NCI-H187 (cell line): ENCODE results near the gene PITPNM3.

Source experiments
- DNase-seq, 2 experiments: peaks; one replicate each; lab custom pipeline; 2025; lab: John Stamatoyannopoulos, UW

Gene PITPNM3

DNA sequence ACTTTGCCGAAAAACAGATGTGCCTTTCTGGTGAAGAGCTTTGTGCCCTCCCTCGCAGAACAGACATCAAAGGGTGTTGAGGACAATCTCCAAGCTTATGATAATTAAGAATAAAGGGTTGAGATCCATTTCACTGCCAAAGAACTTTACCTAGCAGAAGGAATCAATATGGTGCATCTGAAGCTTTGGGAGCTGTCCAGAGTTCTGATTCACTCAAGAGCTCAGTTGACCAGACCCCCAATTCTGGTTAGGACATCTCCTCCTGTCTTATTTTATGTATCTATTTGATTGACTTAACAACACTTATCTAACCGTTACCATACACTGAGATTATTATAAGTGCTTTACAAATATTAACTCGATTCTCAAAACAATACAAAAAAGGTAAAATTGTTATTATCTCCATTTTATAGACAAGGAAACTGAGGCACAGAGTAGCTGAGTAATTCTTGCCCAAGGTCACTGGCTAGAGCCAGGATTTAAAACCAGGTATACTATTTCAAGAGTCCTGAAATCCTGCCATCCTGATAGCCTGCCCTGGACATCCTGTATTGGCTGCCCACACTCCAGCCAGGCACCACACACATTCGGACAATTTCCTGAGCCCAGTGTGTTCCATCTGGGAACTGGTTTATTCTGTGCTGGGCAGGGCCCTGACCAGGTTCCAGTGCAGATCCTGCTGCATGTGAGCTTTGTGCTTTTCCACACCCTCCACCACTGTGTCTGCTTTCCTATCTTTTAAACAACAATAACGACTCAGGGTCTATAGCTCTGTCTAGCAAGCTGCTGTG lies 29.8 kb downstream of the PITPNM3 start:
- DNase-seq: no peak

DNA sequence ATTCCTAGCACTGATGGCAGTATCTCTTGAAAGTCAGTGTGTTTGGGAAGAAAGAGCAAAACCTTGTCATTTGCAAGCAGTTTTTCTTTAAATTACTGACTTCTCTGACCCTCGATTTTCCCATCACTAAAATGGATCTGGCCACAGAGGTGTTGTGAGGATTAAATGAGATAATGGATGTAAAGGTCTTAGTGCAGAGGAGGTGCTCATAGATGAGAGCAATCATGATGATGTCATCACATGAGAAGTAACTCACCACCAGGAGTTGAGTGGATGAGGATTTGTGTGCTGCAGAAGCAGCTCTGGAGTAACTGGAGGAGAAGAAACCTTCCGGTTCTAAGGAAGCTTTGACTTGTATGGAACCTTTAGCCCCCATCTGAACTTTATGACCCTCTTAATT lies 30.6 kb downstream of the PITPNM3 start:
- DNase-seq: no peak

DNA sequence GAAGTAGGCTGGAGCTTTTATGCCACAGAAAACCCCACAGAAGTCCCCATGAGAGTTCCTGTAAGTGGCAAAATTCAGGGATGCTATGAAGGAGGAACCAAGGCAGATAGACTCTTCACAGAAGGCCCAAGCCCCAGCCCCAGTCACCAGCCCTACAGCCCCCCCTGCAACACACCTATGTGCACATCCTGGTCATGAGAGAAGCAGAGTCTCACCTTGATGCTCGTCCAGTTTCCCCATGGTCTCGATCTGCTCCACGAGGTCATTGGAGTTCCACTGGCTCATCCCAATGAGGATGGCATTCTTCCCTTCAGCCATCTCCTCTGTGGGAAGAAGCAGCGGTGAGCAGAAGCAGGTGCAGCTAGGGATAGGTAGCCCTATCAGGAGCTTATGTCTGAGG lies 31.2 kb downstream of the PITPNM3 start:
- no peak for DNase-seq

DNA sequence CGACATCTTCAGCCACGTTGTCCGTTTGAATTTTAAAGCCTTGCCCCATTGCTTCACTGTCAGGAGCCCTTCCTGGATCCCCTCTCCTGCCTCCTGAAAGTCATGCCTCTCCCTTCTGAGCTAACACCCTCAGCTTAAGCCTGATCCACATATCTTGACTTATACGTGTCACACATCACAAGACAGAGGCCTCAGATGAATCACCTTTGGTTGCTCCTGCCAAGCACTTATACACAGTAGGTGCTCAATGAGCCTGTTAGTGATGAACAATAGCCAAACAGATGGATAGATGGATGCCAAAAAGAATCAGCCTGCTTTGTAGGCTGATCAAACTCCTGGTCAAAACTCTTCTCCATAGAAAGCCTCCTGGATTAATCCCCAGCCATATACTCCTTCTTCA lies 31.8 kb downstream of the PITPNM3 start:
- no peak for DNase-seq

DNA sequence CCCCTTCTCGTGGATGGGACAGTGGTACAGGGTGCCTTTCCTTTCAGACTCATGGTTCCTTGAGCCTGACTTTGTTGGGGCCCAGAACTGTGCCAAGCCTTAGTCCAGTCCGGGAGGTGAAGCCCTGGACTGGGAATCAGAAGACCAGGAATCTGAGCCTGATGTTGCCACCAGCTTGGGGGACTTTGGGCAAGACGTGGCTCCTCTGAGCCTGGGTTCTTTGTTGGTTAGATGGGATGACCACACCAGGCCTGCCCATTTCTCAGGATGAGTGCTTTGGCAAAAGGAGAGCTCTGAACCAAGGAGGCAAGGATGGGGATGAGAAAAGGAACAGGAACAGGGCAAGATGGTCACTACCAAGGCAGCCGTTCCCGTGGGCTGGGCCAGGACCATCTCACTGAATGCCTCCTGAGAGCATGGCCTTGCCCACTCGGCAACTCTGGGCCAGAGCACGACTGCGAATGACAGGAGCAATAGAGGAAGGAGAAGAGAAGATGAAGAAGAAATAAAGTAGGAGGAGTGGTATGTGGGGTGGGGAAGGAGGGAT lies 32.5 kb downstream of the PITPNM3 start:
- DNase-seq: no peak

DNA sequence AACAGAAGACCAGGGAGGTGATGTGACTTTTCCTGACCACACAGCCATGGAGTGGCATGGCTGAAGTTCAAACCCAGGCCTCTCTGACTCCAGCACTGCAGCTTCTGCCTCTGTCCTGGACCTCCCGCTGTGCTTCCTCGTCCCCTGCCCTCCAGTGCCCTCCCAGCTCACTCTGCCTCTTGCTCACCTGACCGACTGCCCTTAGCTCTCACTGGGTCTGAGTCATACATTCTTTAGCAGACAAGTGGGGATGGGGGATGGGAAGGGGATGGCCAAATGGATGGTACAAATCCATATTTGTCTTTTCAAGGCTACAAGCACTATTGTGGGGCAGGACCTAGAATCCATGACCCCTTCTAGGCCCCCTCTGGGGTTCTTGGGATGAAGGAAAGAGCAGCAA lies 33.0 kb downstream of the PITPNM3 start:
- DNase-seq: no peak

DNA sequence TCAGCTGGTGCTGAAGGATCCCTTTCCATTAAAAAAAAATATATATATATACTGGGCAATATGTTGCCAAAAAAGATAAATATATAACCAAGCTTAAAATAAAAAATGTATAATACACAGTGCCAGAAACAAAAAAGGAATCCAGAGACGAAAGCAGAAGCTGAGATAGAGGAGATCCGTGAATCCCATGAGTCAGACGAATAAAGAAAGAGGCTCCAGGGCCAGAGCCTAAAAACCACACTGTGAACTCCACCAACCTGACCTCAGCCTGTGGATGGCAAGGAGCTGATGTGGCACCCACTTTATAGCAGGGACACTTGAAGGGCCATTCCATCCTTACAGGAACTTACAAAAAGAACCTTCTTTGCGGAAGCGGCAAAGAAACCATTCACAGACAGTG lies 34.8 kb downstream of the PITPNM3 start:
- no peak for DNase-seq

DNA sequence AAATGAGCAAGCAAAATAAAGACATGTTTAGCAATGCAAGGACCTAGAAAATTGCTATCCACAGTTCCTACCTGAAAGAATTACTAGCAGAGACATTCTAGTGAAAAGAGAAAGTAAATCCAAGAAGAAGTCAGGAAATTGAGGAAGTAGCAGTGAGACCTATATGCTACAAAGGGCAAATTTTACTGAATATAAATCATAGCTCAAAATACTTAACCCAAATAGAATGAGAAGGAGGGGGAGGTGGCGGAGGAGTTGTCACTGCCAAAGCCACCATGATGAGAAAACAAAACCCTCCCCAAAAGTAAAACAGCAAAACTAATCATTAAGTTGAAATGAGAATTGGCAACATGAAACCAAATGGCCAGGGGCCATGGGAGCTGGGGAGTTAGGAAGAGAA lies 39.3 kb downstream of the PITPNM3 start:
- DNase-seq: no peak

DNA sequence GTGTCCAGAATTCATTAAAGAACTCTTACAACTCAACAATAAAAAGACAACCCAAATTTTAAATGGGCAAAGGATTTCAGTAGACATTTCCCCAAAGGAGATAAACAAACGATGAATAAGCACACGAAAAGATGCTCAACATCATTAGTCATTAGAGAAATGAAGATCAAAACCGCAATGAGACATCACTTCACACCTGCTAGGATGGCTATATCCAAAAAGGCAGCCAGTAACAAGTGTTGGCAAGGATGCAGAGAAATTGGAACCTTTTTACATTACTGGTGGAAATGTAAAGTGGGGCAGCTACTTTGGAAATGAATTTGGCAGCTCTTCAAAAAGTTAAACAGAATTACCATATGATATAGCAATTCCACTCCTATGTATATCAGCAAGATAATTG lies 42.0 kb downstream of the PITPNM3 start:
- no peak for DNase-seq

DNA sequence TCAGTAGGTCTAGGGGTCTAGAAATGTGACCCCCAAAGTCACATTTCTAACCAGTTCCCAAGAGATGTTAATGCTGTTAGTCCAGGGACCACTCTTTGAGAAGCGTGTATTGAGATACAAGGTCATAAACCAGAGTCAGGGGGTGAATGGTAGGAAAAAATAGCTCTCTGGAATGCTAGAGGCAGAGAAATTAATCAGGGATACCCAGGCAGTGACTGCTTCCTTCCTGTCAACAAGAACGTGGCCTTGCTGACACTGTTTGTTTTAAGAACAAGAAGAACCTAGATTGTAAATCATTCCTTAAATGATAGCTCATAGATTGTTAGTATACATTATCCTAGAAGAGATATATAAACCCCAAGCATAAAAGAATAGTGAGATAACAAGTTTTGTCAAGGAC lies 43.8 kb downstream of the PITPNM3 start:
- DNase-seq: no peak

DNA sequence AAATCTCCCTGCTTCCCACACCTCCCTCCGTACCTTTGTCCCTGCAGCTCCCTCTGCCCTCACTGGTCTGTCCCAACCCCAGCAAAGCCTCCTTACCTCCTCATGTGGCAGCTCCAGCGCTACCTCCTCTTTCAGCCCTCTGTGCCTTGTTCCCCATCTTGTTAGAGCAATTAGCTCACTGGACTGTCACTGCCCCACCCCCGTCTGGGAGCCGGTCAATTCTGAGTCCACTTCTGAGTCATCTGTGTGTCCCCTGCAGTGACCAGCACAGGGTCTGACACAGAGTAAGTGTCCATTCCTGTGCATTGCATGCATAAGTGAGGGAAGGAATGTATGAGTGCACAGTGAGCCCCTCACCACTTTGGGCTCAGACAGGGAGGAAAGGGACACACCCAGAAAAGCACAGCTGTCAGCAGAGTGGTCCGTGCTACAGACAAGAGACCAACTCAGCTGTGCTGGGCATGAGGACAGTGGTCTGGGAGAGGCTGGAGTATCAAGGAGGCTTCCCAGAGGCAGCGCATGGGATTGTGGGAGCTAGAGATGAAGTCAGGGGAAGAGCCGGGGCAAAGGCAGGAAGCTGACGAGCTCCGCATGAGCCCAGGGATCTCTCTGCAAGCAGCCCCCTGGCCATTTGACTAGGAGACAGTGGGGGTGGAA lies 45.9 kb downstream of the PITPNM3 start:
- no peak for DNase-seq

DNA sequence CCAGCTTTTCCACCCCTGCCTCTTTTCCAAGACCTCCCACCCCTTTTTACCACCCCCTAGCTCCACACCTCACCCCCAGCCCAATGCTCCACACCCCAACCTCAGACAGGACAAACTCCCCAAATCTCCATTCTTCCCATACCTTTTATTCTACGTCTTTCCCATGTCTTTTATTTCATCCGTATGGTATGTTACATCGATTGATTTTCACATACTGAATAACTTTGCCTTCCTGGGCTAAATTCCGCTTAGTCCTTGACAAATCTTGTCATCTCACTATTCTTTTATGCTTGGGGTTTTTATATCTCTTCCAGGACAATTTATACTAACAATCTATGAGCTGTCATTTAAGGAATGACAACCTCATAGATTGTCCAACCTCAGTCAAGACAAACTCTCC lies 46.4 kb downstream of the PITPNM3 start:
- no peak for DNase-seq

DNA sequence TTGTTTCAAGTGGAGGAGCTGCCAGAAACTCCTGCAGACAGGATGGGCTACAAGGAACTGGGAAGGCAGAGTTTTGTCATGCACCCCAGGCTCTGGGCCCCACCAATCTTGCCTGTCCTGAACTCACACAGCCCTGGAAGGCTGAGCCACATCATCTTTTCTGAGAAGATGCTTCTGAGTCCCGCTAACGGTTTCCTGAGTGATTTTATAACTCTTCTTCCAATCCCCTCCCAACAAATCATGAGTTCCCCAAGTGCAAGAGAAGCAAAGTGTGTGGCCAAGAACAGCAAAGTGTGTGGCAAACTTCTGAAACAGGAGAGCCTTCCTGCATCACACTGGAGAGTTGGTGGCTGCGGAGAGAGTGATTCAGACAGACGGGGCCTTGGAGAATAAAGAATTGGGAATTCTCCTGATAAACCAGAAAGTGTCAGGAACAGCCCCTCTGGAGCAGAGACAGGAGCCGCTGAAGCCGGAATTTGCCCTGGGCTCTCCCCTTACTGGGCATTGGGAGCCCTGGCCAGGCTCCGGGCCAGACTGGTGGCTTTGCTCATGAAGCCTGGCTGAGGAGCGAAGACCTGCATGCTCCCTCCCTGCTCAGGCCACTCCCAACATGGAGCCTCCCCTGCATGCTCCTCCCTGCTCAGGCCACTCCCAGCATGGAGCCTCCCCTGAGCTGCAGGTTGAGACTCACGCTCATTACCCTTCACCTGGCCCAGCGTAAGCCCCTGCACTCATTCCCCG lies 47.2 kb downstream of the PITPNM3 start:
- no peak for DNase-seq

DNA sequence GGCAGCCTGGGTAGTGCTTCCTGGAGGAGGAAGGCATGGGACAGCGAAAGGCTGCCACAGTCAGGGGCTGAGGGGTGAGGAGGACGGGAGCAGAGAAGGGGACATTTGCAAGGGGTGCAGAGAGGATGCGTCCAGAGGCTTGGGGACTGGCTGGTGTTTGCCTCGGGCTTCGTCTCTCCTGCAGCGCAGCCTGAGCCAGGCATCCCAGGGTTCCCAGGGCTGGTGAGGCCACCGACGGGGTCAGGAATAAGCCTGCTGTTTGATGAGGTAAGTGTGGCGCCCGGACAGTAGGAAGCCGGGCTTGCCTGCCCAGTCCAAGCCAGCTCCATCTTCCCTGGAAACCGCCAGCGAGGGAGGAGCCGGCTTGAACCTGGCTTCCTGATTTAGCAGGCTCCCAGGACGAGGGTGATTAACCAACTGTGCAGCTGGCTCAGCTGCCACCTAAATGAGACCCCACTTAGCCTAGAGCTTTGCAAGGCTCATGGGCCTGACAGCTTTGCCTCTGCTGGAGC lies 47.8 kb downstream of the PITPNM3 start:
- no peak for DNase-seq

DNA sequence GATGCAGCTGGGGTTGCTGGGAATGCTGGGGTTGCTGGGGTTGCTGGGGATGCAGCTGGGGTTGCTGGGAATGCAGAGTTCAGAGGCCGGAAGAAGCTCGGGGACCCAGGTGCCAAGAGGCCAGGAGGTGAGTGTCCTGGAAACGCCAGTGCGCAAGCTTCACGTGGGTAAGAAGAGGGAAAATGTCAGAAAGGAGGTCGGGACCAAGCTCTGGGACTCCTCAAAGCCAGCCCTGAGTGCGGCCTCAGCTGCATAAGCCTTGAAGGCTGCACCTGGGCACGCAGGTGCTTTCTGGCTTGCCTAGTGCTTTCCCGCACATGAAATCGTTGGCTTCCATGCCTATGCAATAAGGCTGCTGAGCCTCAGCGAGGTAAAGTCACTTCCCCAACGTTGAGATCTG lies 48.3 kb downstream of the PITPNM3 start:
- DNase-seq: no peak

DNA sequence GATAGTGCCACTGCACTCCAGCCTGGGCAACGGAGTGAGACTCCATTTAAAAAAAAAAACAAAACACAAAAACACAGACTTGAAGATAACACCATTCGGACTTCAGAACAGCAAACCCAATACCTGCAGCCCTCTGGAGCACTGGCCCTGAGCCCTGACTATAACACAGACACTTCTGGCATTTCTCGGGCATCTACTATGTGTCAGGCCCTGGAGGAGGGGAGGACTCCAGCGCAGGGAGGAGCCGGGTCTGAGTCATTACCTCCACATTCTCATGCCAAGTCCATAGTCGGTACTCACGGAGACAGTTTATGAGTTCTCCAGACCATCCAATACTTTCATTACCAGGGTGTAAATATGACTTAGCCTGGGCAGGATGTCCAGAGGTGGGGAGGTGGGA lies 48.8 kb downstream of the PITPNM3 start:
- DNase-seq: no peak

DNA sequence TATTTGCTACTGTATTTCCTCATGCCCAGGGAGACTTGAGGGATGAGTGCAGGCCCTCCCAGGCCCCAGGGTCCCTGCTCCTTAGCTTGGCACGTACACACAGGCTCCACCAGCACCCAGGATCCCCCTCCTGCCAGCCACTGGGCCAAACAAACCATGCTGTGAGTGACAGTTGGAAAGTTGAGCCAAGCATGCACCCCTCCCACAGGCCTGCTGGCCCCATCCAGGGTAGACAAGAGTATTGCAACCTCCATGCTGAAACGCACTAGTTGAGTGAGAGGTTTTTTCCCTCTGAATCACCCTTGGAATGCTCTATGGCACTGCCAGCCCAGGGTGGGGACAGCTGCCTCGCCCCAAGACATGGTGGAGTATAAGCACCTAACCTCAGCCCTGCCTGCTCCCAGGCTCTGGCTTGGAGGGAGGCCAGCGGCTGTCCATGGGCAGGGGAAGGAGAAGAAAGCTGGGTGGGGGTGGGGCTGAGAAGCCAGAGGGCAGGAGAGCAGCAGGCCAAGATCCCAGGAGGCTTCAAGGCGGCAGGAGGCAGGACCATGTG lies 49.6 kb downstream of the PITPNM3 start:
- no peak for DNase-seq

DNA sequence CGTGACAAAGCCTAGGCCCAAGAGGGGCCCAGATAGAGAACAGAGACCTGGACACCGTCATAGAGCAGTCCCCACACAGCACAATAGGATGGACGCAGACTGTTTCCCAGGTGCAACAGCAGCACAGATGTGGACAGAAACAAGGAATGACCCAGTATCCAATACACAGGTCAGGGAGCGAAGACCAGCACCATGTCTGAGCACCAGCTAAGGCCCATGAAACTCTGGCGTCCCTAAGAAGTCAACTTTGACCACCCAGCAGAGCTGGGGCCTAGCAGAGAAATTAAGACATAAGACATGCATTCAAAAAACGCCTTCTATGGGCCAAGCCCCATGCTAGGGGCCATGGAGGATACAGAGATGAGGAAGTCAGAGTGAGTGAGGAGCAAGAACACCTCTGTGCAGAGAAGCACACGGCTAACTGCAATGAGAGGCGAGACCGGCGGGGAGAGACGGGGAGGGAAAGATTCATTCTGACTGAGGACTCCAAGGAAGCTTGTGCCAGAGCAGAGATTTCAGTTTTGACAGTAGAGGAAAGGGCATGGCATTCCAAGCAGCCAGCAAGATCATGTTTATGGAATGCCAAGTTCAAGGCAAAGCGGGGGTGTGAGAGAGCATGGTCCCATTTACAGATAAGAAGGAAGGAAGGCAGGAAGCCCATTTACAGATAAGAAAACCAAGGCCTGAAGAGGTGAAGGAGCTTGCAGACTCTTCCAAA lies 50.8 kb downstream of the PITPNM3 start:
- no peak for DNase-seq

DNA sequence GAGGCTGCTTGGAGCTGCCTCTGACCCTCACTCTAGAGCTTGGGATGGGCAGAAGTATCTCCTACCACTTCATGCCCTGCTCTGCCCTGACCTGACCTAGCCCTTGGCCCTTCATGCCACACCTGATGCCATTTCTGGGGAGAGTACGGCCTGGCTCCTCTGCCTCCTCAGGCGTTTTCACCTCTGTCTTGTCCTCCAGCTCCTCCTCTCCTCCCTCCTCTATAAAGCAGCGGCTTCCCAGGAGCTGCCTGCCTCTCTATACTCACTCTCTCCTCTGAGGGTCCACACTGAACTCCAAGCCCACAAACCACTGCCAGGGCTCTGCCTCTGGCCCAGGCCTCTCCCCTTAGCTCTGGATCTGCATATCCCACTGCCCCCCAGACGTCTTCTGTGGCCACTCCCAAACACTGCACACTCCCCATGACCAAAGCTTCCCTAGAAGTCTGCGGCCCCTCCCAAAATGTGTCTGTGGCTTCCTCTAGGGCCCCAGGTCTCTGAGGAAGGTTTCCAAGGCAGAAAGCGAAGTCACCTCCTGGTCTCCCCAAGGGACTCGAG lies 52.6 kb downstream of the PITPNM3 start:
- DNase-seq: no peak

DNA sequence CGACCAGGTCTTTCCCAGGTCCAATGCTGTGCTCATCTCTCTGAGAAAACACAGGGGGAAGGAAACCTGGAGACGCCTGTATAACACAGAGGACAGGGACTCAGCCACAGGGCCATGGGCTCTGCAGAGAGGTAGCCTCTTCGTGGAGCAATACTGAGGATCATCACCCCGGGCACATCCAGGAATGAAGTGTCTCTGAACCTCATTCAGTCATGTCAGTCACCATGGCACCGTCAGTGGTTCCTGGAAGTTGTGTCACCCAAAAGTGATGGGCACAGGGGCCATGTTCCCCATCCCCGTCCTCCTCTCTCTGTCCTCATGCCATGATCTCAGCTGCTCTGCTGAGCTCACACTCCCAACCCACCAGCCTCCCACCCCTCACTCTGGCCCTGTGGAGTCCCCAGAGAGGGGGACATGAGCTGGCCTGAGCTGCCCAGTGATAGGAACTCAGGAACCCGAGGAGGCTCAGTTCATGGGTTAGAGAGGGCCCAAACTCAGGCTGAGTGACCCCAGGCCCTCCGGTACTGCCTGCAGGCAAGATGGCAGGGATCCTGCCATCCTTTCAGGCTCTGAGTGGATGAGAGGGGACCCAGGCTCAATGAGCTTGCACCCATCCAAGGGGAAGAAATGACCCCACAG lies 53.4 kb downstream of the PITPNM3 start:
- no peak for DNase-seq

DNA sequence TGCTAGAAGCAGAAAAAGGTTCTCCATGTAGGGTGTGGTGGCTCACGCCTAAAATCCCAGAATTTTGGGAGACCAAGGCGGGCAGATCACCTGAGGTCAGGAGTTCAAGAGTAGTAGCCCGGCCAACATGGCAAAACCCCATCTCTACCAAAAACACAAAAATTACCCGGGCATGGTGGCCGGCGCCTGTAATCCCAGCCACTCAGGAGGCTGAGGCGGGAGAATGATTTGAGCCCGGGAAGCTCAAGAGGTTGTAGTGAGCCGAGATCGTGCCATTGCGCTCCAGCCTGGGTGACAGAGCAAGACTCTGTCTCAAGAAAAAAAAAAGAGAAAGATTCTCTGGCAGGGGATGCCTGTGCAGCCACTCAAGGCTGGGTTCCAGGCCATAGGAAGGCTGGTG lies 54.2 kb downstream of the PITPNM3 start:
- DNase-seq: no peak
